GM12878 (cell line): ENCODE data around the gene KRTAP10-11. TPM values are rescaled to one million over a fixed set of nuclear protein-coding genes. Genes with fewer than 3 reads are reported as not detected.

Experiments
- ATAC-seq: fragments of 200-7000 bp; cut with Tn5 transposase; 3 replicates; pipeline ENCODE4 v1.9.1; 2020; ENCODE audit warnings: mild to moderate bottlenecking, moderate library complexity
- BruUV-seq: library from RNA; stranded (reverse); fragments of 400-500 nt; replicated peaks from 2 replicates; lab custom pipeline; 2021; lab: Mats Ljungman, UMichigan
- CTCF ChIA-PET: fragments of 300-600 bp; sonication (Branson Sonifier 250); formaldehyde crosslinking; extraction: SDS; loops from one replicate; lab custom pipeline; 2021; ENCODE audit warnings: inconsistent platforms; lab: Yijun Ruan, JAX
- POLR2A ChIA-PET: fragments of 350-600 bp; formaldehyde crosslinking; extraction: SDS; loops from one replicate; lab custom pipeline; 2021; ENCODE audit warnings: inconsistent platforms; lab: Charles Lee
- RAD21 ChIA-PET: fragments of 300-600 bp; sonication (Branson Sonifier 250); formaldehyde crosslinking; loops from one replicate; lab custom pipeline; 2023; ENCODE audit warnings: antibody characterized with exemption; ENCODE audit not compliant: unreplicated experiment; lab: Charles Lee
- SMC1A ChIA-PET: fragments of 300-600 bp; sonication (Branson Sonifier 250); formaldehyde crosslinking; loops from one replicate; lab custom pipeline; 2023; ENCODE audit not compliant: unreplicated experiment, uncharacterized antibody; lab: Charles Lee
- DNase-seq: peaks from one replicate; pipeline ENCODE4 v3.0.0-alpha.2; 2011; ENCODE audit warnings: low read depth, low spot score
- FAIRE-seq: peaks from 3 replicates; lab custom pipeline; 2011; peaks lifted over from hg19 to GRCh38; lab: Jason Lieb, UNC
- H2AFZ ChIP-seq: 2 replicates; pipeline ENCODE4 v1.6.0; 2011; ENCODE audit warnings: low read depth, low read length, control low read depth; ENCODE audit not compliant: control insufficient read depth
- H3K27ac ChIP-seq: 2 replicates; pipeline ENCODE4 v1.5.1; 2011; ENCODE audit warnings: control low read depth; ENCODE audit not compliant: control insufficient read depth, insufficient read depth
- H3K27me3 ChIP-seq, 2 experiments: replicated peaks in 1 of 2; 2 replicates each; pipeline versions ENCODE4 v1.6.0 to v1.6.1; 2011; ENCODE audit warnings: low read length in 1 of 2; ENCODE audit not compliant: control insufficient read depth in 2 of 2, insufficient read depth in 2 of 2
- H3K36me3 ChIP-seq, 2 experiments: 2 replicates each; pipeline ENCODE4 v1.5.1; 2011; ENCODE audit warnings: low read length in 1 of 2; ENCODE audit not compliant: control insufficient read depth in 2 of 2, insufficient read depth in 2 of 2
- H3K4me1 ChIP-seq: 2 replicates; pipeline ENCODE4 v1.6.1; 2011; ENCODE audit warnings: mild to moderate bottlenecking, low read length, moderate library complexity, mixed read lengths; ENCODE audit not compliant: control insufficient read depth, insufficient read depth
- H3K4me2 ChIP-seq: 2 replicates; pipeline ENCODE4 v1.6.0; 2011; ENCODE audit warnings: control low read depth; ENCODE audit not compliant: control insufficient read depth, insufficient read depth
- H3K4me3 ChIP-seq: fragments of 200-600 bp; sonication (generic); 2 replicates; pipeline ENCODE4 v1.5.1; 2016
- H3K79me2 ChIP-seq: 2 replicates; pipeline ENCODE4 v1.6.0; 2011; ENCODE audit warnings: low read length; ENCODE audit not compliant: control insufficient read depth, insufficient read depth
- H3K9ac ChIP-seq: 2 replicates; pipeline ENCODE4 v1.8.0; 2011; ENCODE audit warnings: low read length, control low read depth, mixed read lengths; ENCODE audit not compliant: control insufficient read depth, insufficient read depth
- H3K9me3 ChIP-seq: replicated peaks from 3 replicates; pipeline ENCODE4 v1.5.1; 2011; ENCODE audit warnings: mild to moderate bottlenecking, low read length; ENCODE audit not compliant: control insufficient read depth, insufficient read depth
- H4K20me1 ChIP-seq: 2 replicates; pipeline ENCODE4 v1.6.0; 2011; ENCODE audit not compliant: control insufficient read depth, insufficient read depth
- CBX3 ChIP-seq: fragments of 200-600 bp; sonication (generic); IDR thresholded peaks from 2 replicates; pipeline ENCODE4 v1.6.1; 2016; ENCODE audit warnings: low read depth, borderline replicate concordance
- CBX5 ChIP-seq: sonication (generic); IDR thresholded peaks from 2 replicates; pipeline ENCODE4 v1.6.1; 2016; ENCODE audit warnings: low read depth, moderate library complexity, mild to moderate bottlenecking, inconsistent platforms
- FOXK2 ChIP-seq: fragments of 450-650 bp; IDR thresholded peaks from 2 replicates; pipeline ENCODE4 v1.6.1; 2017; ENCODE audit warnings: mild to moderate bottlenecking, moderate library complexity
- HDGF ChIP-seq: fragments of 450-650 bp; IDR thresholded peaks from 2 replicates; pipeline ENCODE4 v1.6.1; 2016; ENCODE audit warnings: antibody characterized with exemption
- KLF5 ChIP-seq: fragments of 450-650 bp; IDR thresholded peaks from 2 replicates; pipeline ENCODE4 v1.6.1; 2014; ENCODE audit warnings: mild to moderate bottlenecking; ENCODE audit not compliant: partially characterized antibody
- PML ChIP-seq: IDR thresholded peaks from 2 replicates; pipeline ENCODE4 v1.6.1; 2012; ENCODE audit warnings: low read length, inconsistent platforms
- ZBTB11 ChIP-seq: fragments of 450-650 bp; formaldehyde crosslinking; IDR thresholded peaks from 2 replicates; pipeline ENCODE4 v1.5.0; 2022; ENCODE audit warnings: mild to moderate bottlenecking, missing genetic modification characterization
- WGBS: methylation state at CpG from one replicate; pipeline ENCODE4 v1.1.6; 2016; ENCODE audit warnings: low lambda C conversion rate; ENCODE audit not compliant: insufficient replicate concordance, insufficient coverage; ENCODE audit errors: missing lambda C conversion rate; 5-methylcytosine and 5-hydroxymethylcytosine counted together
- in situ Hi-C: fragments of 300-500 bp; cut with MboI; formaldehyde crosslinking; loops from 9 replicates; pipeline ENCODE4 v1.14.3; 2018; ENCODE audit warnings: mixed read lengths
- intact Hi-C: fragments of 100-400 bp; cut with micrococcal nuclease; formaldehyde crosslinking; loops from one replicate; pipeline ENCODE4 v1.14.2; 2022; ENCODE audit not compliant: unreplicated experiment
- polyA plus RNA-seq, 11 experiments: library from polyadenylated mRNA; depleted of rRNA in 4 of 11; unstranded in 6 of 11; stranded (reverse) in 5 of 11; fragments of >200 nt; fragmentation: Nextera tagmentation in 4 of 11; fragmentation: Illumina TruSeq in 1 of 11; extraction: Ambion mirVana in 4 of 11; extraction: Trizol in 1 of 11; gene quantifications; 1 replicate in 1 of 11; 2 replicates in 10 of 11; pipeline versions ENCODE4 v1.2.1 to v1.2.3, GENCODE V29; 2011 to 2016; ENCODE audit warnings: inconsistent platforms in 2 of 11, missing spikeins in 2 of 11, low read depth in 1 of 11
- total RNA-seq, 4 experiments: library from RNA; depleted of rRNA in 3 of 4; stranded (reverse); fragments of >200 nt in 3 of 4; fragmentation: Illumina TruSeq in 1 of 4; extraction: Trizol in 1 of 4; gene quantifications; 2 replicates each; pipeline versions ENCODE4 v1.2.1 to v1.2.3, GENCODE V29; 2013 to 2021

The KRTAP10-11 gene
- total and polyA plus RNA-seq, 10 of the 15 experiments (the other 5 are each of a cell fraction or from before 2014, with no cell fraction given): not detected

- FAIRE-seq: no peak
These were observed 20.4 kb downstream of the KRTAP10-11 start, which contains the start of gene KRTAP12-2 for GRCh38 chr21:44666401-44667320. Gene KRTAP12-2, minus strand, starts transcription at chr21:44666927. Its CDS starts 41 bp downstream, at chr21:44666886.

More at GRCh38 chr21:44666401-44667320, 20.4 kb downstream of the KRTAP10-11 start, which contains the start of gene KRTAP12-2:
- ChIA-PET POLR2A (no interaction called here), CTCF (interaction anchor here (0.6 kb wide), 1 partner anchor 87 kb away, joined by 3 read pairs; no protein-coding TSS in a partner anchor), SMC1A (no interaction called here), RAD21 (no interaction called here)
- H3K36me3 ChIP-seq: no peaks in the 10 kb centered on the region
- H3K27ac ChIP-seq: no peak within 1 kb of the TSS
- WGBS: 15% methylated on average over 19 of the region's 19 CpGs
- H3K9ac ChIP-seq: no peak within 1 kb of the TSS
- H3K27me3 ChIP-seq: no peaks in the 10 kb centered on the region
- DNase-seq (no peak), ATAC-seq (no peak)
- intact Hi-C loops: no loop called here
- H3K9me3 ChIP-seq: no peaks in the 10 kb centered on the region; the same call in 2 of the 3 replicates
- in situ Hi-C loops: no loop called here
- H3K4me3 ChIP-seq: no peak within 1 kb of the TSS
- no peak for TF ChIP-seq ZBTB11 (CRISPR knock-in tag)
- no peak for TF ChIP-seq CBX3
- no peak for TF ChIP-seq FOXK2
- TF ChIP-seq PML: no peak
- TF ChIP-seq CBX5: no peak
- TF ChIP-seq HDGF: no peak
- TF ChIP-seq KLF5: no peak
- no peaks in the 10 kb centered on the region for H3K79me2 ChIP-seq
- H3K4me2 ChIP-seq: no peak within 1 kb of the TSS
- no peak within 1 kb of the TSS for H2AFZ ChIP-seq
- no peaks in the 10 kb centered on the region for H3K4me1 ChIP-seq
- BruUV-seq: no TSS peak
- no peaks in the 10 kb centered on the region for H4K20me1 ChIP-seq
